ENCODE data around the gene SYPL1. TPM values are rescaled to one million over a fixed set of nuclear protein-coding genes. Genes with fewer than 3 reads are reported as not detected.
A peak's percentile ranks its signal among the peaks of the same experiment; 100 is the strongest.

The SYPL1 gene
- total and polyA plus RNA-seq, 9 of the 15 experiments (the other 6 are each of a cell fraction or from before 2014, with no cell fraction given), result 23.8 to 214 (median 70.2) TPM

DNA sequence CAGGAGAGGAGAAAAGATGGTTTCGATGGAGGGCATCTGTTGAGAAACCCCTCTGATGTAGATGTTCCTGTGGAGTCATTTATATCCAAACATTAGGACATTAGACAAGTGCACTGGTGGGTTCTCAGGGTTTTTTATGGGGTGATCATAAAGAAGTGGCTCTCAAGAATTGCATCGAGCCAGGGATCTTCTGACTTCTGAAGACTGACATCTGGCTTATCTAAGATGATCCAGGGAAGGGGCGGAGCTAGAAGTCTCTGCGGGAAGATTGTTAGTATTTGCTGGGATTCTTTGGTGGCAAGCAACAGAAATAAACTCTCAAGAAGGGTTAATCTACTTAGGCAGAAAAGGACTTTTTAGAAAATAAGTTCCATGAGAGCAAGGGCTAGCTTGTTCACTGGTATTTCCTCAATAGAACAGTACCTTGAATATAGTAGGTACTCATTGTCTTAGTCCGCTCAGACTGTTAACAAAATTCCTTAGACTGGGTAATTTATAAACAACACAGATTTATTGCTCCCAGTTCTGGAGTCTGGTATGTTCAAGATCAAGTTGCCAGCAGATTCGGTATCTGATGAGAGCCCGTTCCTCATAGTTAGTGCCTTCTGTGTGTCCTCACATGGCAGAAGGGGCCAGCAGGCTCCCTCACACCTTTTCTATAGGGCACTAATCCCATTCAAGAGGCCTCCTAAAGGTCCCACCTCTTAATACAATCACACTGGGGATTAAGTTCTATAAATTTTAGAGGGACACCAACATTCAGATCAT is 28.5 kb upstream of the SYPL1 start:
- in situ Hi-C loops (cut with MboI), result no loop called here
- TF ChIP-seq CCNT2 (IDR thresholded peaks at IDR 0.05; ENCODE audit: borderline replicate concordance, extremely low read depth, insufficient read length, low read depth, low read length), result no peak
- TF ChIP-seq PKNOX1 (IDR thresholded peaks at IDR 0.05), result peak; percentile 39; the same call in 1 of the 2 replicates
- H3K9me3 ChIP-seq (replicated peaks; ENCODE audit: control insufficient read depth, insufficient read depth, low read depth, low read length), result no peaks in the 10 kb centered on the region
- BruUV-seq (replicated peaks), result no TSS peak
- FAIRE-seq, result no peak
- no peaks in the 10 kb centered on the region for H3K79me2 ChIP-seq (ENCODE audit: control insufficient read depth, insufficient read depth, low read length)
- no peaks in the 10 kb centered on the region for H3K9me1 ChIP-seq (ENCODE audit: control insufficient read depth, insufficient read depth, low read length)
- H4K20me1 ChIP-seq (replicated peaks; ENCODE audit: control insufficient read depth, insufficient read depth, low read length), result 0 out of 2 replicates have a peak, but pooled peaks cover 4% of the 10 kb centered on the region
- no peak for DNase-seq (ENCODE audit: extremely low read depth in 1 of 4, low spot score in 3 of 4)
- no peaks in the 10 kb centered on the region for H3K4me1 ChIP-seq (replicated peaks in 1 of 2; ENCODE audit: control insufficient read depth in 2 of 2, insufficient read depth in 2 of 2, low read length in 2 of 2)
- H3K4me2 ChIP-seq (ENCODE audit: insufficient read depth, low read length), result no peak overlapping the region
- ChIA-PET CTCF (ENCODE audit: low intra/inter-chr PET ratio) (no interaction called here), POLR2A (interaction anchor here (1.4 kb wide), 1 partner anchor 13 kb away, joined by 3 read pairs; no protein-coding TSS in a partner anchor)
- H3K27ac ChIP-seq (ENCODE audit: extremely low read depth, low read depth, low read length), result no peak overlapping the region
- no peak overlapping the region for H3K9ac ChIP-seq (ENCODE audit: insufficient read depth in 1 of 2, low read depth in 2 of 2, low read length in 2 of 2)
- H3K4me3 ChIP-seq, result no peak overlapping the region
- 2% methylated on average over 7 of the region's 7 CpGs for WGBS (ENCODE audit: insufficient coverage, low coverage, missing lambda C conversion rate)
- intact Hi-C loops (cut with micrococcal nuclease), result no loop called here
- ATAC-seq, result no peak
- no peak overlapping the region for H2AFZ ChIP-seq (ENCODE audit: low read depth, low read length)
- H3K27me3 ChIP-seq (ENCODE audit: control insufficient read depth in 2 of 2, insufficient read depth in 2 of 2, low read length in 2 of 2), result peaks cover 51 to 54% of the 10 kb centered on the region in 2 experiments
- H3K36me3 ChIP-seq (ENCODE audit: control insufficient read depth, insufficient read depth, low read length), result no peaks in the 10 kb centered on the region

All from K562 (cell line).